ENCODE results near the gene SEC23IP.

The SEC23IP gene

GRCh38 chr10:119942973-119943372, 50.4 kb downstream of the SEC23IP start:
- no peak for DNase-seq

- DNase-seq, result no peak
Measured at GRCh38 chr10:119945805-119946204, 53.3 kb downstream of the SEC23IP start.

DNA sequence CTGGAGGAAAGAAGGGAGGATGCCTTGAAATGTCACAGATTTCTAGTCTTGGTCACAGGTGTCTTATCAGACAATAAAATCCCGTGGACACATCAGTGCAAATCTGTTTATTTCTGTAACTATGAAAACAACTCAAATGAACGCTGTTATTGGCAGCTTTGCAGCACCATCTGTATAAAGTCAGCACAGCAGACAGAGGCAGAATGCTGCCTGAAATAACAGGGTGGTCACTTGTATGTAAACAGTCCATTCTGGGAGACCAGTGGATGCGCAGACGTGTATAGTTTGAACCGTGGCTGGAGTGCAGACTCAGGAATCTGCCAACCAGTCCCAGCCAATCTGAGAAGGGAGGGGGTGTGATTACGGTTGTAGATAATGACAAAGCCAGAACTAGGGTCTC, 54.8 kb downstream of the SEC23IP start:
- no peak for DNase-seq

DNA sequence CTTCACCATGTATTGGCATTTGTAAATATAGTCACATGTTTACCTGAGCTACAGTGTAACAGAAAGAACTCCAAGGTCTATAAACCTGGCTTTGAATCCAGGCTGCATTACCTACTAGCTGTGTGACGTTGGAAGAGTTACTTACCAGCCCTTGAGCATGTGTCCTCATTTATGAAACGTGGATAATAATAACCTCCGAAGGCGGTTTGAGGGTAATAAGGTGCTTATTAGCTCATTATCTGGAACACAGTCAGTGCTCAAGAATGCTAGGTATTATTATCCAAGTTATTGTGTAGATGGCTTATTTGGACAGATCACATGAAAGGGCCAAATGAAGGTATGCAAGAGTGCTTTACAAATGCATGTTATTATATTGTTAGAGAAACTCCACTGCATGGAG, 64.9 kb downstream of the SEC23IP start:
- no peak for DNase-seq

- DNase-seq, result no peak
Measured at GRCh38 chr10:119962837-119963236, 70.3 kb downstream of the SEC23IP start.

DNA sequence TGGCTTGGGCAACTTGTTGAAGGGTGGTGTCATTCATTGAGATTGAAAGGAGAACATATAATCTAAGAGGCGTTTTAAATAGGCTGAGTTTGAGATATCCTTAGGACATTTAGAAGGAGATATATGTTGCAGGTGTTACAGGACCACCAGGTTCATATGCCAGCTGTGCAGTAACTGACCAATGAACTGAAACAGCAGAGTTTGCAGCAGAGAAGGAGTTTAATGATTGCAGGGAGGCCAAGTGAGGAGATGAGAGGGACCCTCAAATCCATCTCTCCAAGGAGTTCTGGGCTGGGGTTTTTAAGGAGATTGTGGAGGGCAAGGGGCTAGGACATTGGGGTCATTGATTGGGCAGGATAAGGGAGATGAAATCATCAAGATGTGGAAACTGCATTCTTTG, 74.5 kb downstream of the SEC23IP start:
- DNase-seq, result no peak

DNA sequence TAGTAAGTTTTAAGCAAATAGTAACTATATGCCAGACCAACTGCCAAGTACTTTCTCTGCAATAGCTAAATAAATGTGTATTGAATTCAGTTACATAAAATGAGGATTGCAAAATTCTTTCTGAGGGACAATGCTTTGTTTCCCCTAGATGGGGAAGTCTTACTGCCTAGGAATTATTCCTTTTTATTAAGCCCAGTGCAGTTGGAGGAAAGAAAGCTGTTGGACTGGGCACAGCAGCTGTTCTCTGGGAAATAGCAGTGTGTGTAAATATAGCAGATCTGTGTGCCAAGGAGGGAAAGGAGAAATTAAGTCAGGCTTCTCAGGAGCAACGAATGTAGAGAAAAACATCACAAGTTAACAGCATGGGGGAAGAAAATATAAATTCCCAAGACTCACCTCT, 77.1 kb downstream of the SEC23IP start:
- DNase-seq, result no peak

GRCh38 chr10:119970107-119970506, 77.6 kb downstream of the SEC23IP start:
- DNase-seq, result no peak

- no peak for DNase-seq
Measured at GRCh38 chr10:119970963-119971362, 78.4 kb downstream of the SEC23IP start.

DNA sequence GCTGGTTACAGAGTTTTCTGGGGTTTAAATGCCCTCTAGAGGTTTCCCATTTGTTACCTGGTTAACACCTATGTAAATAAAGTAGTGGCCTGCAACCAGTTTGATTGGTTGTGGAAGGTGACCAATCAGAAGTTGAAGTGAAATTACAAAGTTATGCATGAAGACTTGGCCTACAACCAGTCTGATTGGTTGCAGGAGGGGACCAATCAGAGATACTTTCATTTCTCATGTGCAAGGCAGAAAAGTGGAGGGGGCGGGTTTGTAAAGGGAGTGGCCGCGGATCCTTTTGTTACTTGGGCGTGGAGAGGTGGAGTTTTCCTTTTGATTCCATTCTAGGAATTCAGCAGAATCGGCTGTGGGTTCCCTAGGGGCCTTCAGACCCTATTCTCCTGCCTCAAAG, 80.8 kb downstream of the SEC23IP start:
- no peak for DNase-seq

DNA sequence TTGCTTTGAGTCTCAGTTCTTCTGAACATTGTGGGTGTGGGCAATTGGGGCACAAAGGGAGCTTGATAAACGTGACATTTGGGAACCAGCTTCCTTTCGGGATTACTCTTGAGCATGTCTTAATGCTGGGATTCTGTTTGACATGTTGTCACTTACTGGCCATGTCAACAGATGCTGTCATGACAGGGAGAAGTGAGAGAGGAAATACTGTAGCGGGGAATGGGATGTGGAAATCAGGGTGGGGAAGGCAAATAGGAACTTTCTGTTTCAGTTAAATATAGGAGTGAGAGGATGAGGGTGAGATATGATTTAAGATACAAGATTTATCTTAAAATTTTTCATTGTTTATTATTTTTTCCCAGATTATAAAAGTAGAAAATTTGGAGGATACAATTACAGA, 83.9 kb downstream of the SEC23IP start:
- DNase-seq, result no peak

DNA sequence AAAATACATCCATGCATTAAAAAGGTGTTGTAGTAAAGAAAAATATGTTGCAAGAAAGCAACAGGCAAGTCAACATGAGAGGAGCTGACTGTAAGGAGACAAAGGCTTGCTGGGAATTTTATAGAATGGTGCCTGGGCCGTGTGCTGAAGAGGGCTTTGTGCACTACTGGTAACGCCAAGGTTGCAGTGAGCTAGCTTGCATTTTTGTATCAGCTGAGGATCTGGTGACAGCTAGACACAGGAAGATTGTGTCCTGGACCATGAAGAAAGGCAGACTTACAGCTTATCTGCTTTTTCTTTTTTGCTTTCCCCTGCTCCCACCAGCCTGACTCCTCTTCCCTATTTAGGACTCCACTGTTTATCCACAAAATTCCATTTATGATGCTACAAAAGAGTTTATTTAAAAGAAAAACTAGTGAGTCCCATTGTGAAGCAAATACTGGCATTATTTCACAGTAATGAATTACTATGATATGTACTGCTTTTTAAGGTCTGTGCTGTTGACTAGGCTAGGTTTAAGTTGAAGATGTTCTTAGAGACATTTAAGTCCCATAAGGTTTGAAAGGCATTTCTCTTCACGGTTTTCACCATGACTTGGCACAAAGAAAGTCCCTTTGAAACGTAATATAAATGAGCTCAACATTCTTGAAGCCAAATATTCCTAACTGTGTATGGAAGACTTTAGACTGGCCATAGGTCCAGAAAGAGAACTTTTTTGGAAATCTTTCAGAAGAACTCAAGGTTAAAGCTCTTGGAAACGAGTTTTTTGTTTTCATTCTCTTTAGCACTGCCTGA, 88.6 kb downstream of the SEC23IP start:
- DNase-seq, result no peak

GRCh38 chr10:119981826-119982225, 89.3 kb downstream of the SEC23IP start:
- DNase-seq, result no peak

- DNase-seq, result no peak
Measured at GRCh38 chr10:119988333-119988732, 95.8 kb downstream of the SEC23IP start.

GRCh38 chr10:119989966-119990365, 97.4 kb downstream of the SEC23IP start:
- DNase-seq, result no peak

GRCh38 chr10:119991066-119991465, 98.5 kb downstream of the SEC23IP start:
- no peak for DNase-seq

GRCh38 chr10:119991816-119992215, 99.3 kb downstream of the SEC23IP start:
- no peak for DNase-seq
